HG03575 (cell line): ENCODE measurements around the gene GSTA4.
"Not testable (repeated sequence)": the region's sequence is repeated elsewhere in the genome, so short reads cannot be mapped to it uniquely, and the experiment has no call there.

Experiments
- ATAC-seq: cut with Tn5 transposase; IDR thresholded peaks from one replicate; pipeline ENCODE4 v1.9.1; 2021; ENCODE audit not compliant: unreplicated experiment, insufficient number of reproducible peaks, low FRiP score; ENCODE audit errors: extremely low read depth

GSTA4 gene

GRCh38 chr6:53018446-53018845, 23.4 kb upstream of the GSTA4 start:
- no peak for ATAC-seq

DNA sequence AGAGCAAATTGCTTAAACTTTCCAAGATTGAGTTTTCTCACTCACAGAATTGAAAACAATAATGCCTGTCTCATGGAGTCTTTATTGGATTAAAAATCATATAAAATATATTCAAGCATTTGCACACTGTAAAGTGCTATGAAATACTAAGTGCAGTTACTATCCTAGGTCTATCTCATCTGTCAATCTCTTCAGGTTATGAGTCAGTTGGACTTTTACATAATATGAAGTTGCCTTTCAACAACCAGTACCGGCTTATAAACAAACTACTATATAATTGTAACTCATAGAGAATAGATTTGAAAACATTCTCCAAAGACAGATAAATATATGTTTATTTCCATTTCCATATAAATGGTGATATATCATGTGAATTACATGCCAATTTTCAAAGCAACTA, 20.4 kb upstream of the GSTA4 start:
- no peak for ATAC-seq

DNA sequence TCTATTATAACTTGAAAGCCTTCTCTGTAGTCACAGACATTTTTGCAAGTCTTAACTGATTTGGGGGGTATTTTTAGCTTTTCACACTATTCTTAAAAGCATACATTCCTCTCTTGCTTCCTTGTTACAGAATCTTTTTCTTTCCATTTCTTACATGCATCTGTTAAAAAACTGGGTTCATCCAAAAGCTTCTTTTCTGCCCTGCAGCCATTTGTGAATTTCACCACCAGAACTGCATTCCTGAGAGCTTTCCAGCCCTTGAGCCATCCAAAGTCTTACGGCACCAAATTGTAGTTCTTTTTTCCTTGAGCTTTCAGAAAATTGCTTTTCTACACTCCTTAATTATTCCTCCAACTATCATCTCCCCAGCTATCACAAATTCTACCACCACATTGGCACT, 19.7 kb upstream of the GSTA4 start:
- ATAC-seq = no peak

DNA sequence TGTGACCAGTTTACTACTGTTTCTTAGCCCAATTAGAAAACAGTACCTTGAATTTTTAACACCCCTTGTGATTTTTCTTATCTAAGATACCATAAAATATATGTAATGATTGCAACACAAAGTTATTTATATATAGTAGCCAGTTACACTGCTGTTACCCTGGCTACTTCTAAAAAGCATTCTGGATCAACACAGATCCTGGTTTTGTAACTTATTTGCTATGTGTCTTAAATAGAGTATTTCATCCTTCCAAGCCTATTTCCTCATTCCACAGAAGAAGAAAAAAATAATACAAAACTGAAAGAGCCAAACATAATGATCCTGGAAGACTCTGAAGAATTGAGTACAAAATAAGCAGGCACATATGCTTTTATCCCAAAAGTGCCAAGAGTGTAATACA, 19.0 kb upstream of the GSTA4 start:
- ATAC-seq = no peak

GRCh38 chr6:53011979-53012378, 16.9 kb upstream of the GSTA4 start:
- no peak for ATAC-seq

GRCh38 chr6:53010504-53010903, 15.4 kb upstream of the GSTA4 start:
- no peak for ATAC-seq

DNA sequence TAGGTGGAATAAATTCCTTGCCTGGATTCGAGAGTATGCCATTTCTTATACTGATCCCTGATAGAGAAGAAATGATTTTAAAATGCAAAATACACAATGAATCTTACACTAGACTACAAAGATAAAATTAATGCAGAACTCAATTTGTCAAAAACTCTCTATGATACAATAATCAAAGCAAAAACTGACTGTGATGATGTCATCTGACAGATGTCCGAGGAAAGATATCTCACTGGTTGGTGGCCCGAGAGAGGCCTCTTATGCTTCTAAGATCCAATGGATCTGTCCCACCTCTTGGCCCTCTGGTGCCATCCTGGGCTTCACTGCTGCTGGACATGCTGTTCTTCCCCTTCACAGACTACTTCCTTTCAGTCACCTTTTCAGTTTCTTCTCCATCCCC, 14.4 kb upstream of the GSTA4 start:
- ATAC-seq = no peak

DNA sequence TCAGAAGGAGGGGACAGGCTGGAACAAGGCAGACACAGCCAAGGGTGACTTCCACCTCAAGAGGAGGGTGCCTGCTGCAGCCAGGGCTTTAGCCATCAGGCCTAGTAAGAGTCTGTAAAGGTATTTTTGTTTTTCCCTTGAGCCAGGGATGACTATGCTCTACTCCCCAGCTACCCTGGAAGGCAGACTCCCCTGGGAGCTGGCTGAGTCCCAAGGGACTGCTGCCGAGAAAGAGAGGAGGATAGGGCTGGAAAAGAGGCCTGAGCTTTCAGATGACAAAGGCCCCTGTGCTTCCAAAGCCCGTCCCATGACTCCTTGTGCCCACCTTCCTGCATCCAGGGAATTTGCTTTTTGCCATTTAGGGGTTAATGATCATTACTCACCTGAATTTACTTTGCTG, 14.0 kb upstream of the GSTA4 start:
- no peak for ATAC-seq

DNA sequence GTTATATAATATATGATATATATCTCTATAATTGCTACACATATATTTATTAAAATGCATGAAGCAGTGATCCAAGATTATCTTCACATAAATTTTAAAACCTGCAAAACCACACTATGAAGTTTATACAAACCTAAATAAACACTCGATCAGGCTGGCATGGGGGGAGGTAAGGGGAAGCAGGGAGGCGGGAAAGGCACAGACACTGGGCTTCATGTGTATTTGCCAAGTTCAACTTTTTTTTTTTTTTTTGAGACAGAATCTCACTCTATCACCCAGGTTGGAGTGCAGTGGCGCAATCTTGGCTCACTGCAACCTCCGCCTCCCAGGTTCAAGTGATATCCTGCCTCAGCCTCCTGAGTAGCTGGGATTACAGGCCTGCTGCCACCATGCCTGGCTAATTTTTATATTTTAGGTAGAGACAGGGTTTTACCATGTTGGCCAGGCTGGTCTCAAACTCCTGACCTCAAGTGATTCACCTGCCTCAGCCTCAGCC, 13.2 kb upstream of the GSTA4 start:
- not testable (repeated sequence) for ATAC-seq

DNA sequence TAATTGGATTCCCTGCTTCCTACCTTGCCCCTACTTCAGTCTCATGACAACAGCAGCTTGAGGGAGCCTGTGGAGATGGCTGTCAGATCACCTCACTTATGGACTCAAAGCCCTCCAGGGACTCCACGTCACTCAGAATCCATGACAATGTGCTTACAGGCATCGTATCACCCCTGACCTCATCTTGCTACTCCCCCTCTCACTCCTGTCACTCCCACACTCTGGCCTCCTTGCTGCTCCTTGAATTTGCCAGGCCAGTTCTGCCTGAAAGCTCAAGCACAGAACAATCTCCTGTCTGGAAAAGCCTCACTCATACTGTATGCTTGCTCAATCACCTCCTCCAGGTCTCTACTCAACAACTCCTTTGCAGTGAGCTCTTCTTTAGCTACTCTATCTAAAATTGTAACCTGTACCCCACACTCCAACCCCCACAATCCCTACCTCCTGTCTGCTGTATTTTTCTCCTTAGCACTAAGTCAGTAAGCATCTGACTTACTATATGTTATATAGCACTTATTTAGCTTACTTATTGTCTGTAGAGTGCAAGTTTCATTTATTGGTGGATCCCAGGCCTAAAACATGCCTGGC, 10.7 kb upstream of the GSTA4 start:
- ATAC-seq = no peak

DNA sequence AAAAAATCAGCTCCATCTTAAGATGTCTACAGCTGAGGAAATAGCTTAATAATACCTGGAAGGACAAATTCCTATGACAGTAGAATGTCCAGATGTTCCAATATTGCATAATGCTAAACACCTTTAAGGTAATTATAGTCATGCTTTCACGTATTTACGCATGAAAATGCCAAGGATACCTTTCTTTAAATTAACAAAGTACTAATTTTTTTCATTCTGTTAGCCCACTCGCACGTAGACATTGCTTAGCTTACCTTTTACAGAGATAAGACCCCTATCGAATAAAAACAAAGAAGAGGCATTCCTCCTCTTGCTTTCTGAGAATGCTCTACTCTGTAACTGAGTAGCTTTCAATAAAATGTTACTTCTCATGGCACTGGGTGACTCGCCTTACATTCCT, 4.4 kb upstream of the GSTA4 start:
- no peak for ATAC-seq

- ATAC-seq = no peak
These were observed 3.5 kb upstream of the GSTA4 start for GRCh38 chr6:52998603-52999002.

- no peak for ATAC-seq
These were observed 995 bp upstream of the GSTA4 start for GRCh38 chr6:52995913-52996645.

- ATAC-seq = peak; percentile 2
These were observed 320 bp downstream of the GSTA4 start for GRCh38 chr6:52994839-52995088.

GRCh38 chr6:52994031-52994838, 849 bp downstream of the GSTA4 start:
- no peak for ATAC-seq

DNA sequence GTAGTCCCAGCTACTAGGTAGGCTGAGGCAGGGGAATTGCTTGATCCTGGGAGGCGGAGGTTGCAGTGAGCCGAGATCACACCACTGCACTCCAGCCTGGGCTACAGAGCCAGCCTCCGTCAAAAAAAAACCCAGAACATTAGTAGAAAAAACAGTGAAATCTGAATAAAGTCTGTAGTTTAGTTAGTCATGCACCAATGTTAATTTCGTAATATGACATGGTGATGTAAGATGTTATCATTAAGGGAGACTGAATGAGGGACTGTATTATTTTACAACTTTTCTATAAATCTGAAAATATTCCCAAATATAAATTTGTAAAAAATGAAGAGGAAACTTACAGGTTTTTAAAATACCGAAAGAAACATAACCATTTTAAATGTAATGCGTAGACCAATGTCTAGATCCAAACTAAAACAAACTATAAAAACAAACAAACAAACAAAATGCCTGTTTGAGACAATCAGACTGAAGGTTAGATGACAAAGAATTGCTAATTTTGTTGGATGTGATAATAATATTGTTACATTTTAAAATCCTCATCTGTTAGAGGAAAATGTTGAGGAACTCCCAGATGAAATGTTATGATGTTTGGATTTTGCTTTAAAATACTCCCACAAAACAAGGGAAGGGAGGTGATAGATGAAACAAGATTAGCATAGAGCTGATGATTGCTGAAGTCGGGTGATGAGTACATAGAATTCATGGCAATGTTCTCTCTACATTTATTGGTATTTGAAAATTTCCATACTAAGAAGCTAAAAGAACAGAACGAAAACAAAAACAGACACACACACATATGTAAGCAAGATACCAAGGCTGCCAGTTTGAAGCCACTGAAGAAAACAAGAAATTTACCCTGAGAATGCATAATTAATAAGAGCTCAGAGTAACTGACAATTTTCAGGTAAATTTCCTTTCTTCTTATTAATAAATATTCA, 1.8 kb downstream of the GSTA4 start:
- ATAC-seq = no peak

DNA sequence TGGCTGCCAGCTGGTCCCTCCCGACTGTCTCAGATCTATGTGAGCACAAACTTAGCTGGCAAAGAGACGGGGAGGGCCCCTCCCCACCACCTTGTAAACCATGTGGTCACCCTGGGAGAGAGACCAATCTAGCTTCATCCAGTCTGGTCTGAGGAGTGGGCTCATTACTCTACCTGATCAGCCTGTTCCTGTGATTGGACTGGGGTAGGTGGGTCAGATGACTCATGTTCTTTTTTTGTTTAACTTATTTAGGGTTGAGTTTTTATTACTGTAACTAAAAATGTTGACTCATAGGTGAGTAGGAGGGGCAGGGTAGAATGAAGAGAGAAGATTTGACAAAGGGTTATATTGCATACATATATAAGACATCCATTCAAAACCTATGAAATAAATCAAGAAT, 4.7 kb downstream of the GSTA4 start:
- no peak for ATAC-seq

GRCh38 chr6:52985228-52985627, 9.9 kb downstream of the GSTA4 start:
- no peak for ATAC-seq

- ATAC-seq = peak; percentile 39
These were observed 10.8 kb downstream of the GSTA4 start for GRCh38 chr6:52984247-52984646.
